ENCODE results near the gene PPP1R2B.

The PPP1R2B gene

DNA sequence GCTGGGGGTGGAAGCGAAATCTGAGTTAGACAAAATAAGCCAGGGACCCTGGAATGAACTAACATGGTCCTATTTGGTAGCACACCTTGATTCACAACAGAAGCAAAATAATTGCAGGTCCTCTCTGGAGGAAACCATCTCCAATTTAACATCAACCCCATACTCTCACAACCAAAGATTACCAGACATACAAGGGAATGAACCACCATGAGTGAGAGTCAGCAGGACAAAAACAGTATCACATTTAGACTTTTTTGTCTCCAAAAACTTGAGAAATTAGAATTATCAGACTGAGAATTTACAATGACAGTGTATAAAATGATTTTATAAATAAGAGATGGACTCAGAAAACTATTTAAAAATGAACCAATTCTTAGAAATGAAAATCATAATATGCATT is 21.1 kb downstream of the PPP1R2B start:
- no peak for DNase-seq (ENCODE audit: low read depth in 2 of 3, low spot score in 1 of 3)

DNA sequence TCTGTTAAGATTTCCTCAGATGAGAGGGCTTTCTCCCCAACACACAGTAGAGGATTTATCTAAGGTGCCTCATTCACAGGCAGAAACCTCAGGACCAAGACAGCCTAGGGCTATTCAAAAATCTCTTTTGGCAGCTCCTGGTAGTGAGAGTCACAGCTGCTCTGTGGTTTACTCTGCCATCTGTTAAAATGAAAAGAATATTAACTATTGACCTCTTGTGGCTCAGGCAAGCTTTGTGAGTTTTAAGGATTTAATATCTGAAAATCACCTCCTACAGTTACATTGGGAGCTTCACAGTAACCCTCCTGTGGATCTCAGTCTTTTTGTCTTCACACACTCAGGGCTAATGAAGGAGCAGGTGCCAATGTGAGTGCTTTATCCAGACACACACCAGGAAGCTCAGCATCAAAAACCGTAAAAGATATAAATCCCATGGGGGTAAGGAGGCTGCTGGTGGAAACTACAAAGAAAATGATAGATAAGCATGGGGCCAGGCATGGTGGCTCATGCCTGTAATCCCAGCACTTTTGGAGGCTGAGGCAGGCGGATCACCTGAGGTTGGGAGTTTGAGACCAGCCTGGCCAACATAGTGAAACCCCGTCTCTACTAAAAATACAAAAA is 29.7 kb downstream of the PPP1R2B start:
- no peak for DNase-seq (ENCODE audit: low read depth in 2 of 3, low spot score in 1 of 3)

DNA sequence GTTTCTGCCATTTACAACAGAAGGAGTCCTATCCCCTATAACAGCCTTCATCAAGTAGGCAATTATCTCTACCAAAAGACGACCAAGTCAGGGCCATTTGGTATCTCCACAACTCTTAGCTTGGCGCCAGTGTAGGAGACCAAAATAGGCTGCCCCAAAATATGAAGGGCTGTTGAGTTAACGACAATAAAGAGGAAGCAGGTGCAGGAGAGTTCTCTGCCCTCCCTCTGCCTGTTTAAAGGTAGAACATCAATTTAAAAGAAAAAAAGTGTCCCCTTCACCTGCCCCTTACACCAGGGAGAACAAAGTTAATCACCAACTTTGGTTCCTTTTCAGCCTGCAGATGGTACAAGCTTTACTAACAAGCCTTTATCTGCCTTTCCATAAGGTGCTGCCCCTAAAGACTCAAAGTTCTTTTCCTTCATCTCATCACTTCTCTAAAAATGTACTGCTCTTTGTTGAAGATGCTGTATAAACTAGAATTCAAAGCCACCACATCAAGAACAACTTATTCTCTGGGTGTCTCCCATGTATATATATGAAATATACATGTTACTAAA is 33.3 kb downstream of the PPP1R2B start:
- no peak for DNase-seq (ENCODE audit: low read depth in 2 of 3, low spot score in 1 of 3)

DNA sequence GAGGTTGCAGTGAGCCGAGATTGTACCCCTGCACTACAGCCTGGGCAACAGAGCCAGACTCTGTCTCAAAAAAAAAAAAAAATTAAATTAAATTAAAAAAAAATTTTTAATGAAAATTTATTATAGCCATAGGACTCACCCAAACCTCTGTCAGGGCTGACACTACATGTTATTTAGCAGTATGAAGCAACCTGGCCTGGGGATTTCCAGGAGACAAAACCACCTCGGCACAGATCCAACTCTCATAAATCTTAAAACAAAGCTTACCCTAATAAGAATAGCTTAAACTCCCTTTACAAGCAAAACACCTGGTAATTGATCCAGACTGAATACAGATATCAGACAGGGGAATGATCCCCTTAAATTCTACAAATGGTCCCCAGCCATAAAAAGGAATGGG is 38.4 kb downstream of the PPP1R2B start:
- no peak for DNase-seq (ENCODE audit: low read depth in 2 of 3, low spot score in 1 of 3)

DNA sequence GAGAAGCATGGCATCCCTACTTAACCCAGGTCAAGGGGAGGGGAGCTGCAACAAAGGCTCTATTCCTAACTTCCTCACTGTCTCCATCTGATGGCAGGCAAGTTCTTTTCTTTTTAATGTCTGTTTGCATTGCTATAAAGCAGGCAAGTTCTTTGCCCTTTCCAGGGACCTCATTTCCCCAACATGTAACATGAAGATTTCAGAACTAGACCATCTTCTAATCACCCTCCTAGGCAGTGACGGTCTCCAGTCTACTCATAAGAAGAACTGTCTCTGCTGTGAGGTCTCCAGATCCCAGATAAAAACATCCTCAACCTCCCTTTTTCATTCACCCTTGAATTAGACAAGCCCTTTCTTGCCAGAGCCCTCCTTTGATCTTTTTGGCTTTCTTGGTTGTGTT is 42.1 kb downstream of the PPP1R2B start:
- no peak for DNase-seq (ENCODE audit: low read depth in 2 of 3, low spot score in 1 of 3)

DNA sequence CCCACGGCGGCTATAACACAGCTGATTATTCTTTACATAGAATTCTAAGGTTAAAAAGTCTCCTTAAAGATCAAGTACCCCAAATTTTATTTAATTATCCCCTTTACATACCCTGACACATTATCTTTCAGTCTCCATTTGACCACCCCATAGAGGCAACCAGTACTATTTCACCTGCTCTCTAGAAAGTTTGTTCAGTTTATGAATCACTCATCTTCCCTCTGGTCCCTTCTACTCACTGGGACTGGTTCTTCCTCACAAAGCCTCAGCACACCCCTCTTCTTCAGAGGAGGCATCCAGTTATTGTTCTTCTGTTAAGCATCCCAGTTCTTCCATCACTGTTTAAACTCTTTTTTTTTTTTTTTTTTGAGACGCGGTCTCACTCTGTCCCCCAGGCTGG is 42.8 kb downstream of the PPP1R2B start:
- no peak for DNase-seq (ENCODE audit: low read depth in 2 of 3, low spot score in 1 of 3)

DNA sequence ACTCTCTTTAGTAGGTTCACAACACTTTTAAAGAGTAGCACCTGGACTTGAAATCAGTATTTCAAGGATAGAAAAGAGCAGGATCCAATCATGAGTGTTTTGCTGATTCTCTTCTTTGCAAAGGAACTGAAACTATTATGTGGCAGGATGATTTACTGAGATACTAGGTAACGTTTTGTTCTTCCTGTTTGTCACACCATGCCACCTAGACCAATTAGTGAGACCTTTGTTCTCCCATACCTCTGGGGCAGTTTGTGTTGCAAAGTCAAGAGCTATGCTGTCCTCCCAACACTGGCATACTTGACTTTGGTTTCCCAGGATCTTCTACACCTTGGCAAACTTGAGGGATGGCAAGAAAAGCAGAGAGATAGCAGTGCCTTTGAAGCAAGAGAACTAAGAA is 43.4 kb downstream of the PPP1R2B start:
- DNase-seq (ENCODE audit: low read depth in 2 of 3, low spot score in 1 of 3) = no peak

DNA sequence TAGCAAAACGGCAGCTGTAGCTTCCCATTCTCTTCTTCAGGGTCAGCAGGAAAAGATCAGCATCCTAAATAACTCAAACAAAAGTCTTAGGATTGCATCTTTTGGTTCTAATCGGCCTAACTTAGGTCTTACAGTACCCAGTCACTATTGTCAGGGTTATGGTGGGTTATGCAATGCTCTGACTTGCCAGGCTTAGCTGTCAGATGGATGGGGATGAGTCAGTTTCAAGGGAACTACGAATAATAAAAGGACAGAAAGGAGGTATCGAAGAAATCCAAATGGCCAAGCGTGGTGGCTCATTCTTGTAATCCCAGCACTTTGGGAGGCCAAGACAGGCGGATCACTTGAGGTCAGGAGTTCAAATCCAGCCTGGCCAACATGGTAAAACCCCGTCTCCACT is 46.5 kb downstream of the PPP1R2B start:
- DNase-seq (ENCODE audit: low read depth in 2 of 3, low spot score in 1 of 3) = no peak
